ENCODE data around the gene CPNE5. TPM values are rescaled to one million over a fixed set of nuclear protein-coding genes. Genes with fewer than 3 reads are reported as not detected.

CPNE5 gene
- total RNA-seq, 2 experiments from 2014 or later: 4.0 TPM

DNA sequence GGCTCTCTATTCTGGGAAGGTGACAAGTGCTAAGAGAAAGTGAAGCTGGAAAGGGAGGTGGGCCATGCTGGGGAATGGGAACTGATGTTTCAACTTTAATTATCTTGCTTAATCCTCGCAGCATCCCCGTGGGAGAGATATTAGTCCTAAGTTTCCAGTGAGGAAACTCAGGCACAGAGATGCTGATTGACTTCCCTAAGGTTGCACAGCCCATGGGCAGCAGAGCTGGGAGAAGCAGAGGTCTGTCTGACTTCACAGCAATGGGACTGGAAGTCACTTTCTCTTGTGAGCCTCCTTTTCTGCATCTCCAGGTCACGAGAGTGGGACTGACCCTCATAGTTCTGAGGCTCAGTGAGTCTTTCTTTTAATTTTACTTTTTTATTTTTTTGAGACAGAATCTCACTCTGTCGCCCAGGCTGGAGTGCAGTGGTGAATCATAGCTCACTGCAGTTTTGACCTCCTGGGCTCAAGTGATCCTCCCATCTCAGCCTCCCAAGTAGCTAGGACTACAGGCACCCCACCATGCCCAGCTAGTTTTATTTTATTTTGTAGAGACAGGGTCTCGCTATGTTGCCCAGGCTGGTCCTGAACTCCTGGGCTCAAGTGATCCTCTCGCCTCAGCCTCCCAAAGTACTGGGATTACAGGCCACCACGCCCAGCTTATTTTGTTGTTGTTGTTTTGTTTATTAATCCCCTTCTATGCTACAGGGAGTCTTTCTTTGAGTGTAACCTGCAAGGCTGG is 139.0 kb downstream of the CPNE5 start:
- CTCF ChIA-PET: interaction anchor here (0.6 kb wide), 1 partner anchor 387 kb away, joined by 3 read pairs; no protein-coding TSS in a partner anchor

DNA sequence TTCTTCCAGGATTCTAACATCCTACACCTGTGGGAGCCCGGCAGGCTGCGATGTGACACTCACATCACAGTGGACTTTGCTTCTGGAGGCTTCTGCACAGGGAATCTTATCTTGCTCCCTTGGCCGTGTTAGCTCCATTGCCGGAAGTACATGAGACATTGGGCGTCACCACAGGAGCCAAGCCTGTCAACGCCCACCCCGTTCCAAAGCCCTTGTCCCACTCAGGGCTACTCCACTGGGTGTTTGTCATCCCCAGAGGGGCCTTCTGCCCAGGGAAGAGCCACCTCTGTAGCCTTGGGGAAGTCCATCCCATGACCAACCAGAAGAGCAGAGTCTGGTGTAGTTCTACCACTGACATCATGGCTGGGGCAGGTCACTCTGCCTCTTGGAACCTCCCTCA is 139.9 kb downstream of the CPNE5 start:
- Mint-ChIP-seq H3K27me3 (peaks cover 2% of the 10 kb centered on the region), H3K27ac (no peak overlapping the region), H3K36me3 (ENCODE audit: low read depth) (no peaks in the 10 kb centered on the region), H3K9me3 (no peaks in the 10 kb centered on the region), H3K4me3 (no peak overlapping the region), H3K4me1 (peaks cover 52% of the 10 kb centered on the region)
- POLR2A ChIA-PET: no interaction called here
- CTCF ChIA-PET: no interaction called here
- no peak for DNase-seq

More for the DNA sequence above, 139.0 kb downstream of the CPNE5 start:
- no peak for DNase-seq
- peaks cover 44% of the 10 kb centered on the region for H3K4me1 Mint-ChIP-seq
- H3K36me3 Mint-ChIP-seq (ENCODE audit: low read depth): no peaks in the 10 kb centered on the region
- no peak overlapping the region for H3K4me3 Mint-ChIP-seq
- peaks cover 2% of the 10 kb centered on the region for H3K27me3 Mint-ChIP-seq
- H3K27ac Mint-ChIP-seq: no peak overlapping the region
- POLR2A ChIA-PET: no interaction called here
- no peaks in the 10 kb centered on the region for H3K9me3 Mint-ChIP-seq

DNA sequence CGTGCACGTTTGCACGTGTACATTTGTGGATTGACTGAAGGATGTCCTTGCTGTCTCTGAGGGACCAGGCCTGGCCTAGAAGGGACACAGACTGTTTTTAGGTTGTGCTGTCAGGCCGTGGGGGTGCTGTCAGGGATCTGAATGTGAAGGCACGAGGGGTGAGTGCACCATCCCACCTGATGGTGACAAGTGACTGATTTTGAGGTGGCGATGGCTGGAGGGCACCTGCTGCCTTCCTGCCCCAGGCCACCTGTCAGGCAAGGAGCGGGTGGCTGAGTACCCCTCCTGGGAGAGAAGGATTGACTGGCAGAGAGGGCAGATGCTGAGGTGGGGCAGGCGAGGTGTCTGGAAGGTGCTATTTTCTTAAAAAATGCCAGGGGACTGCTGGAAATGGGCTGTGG is 140.4 kb downstream of the CPNE5 start:
- H3K27ac Mint-ChIP-seq: no peak overlapping the region
- H3K4me1 Mint-ChIP-seq: peaks cover 54% of the 10 kb centered on the region
- H3K27me3 Mint-ChIP-seq: peaks cover 2% of the 10 kb centered on the region

DNA sequence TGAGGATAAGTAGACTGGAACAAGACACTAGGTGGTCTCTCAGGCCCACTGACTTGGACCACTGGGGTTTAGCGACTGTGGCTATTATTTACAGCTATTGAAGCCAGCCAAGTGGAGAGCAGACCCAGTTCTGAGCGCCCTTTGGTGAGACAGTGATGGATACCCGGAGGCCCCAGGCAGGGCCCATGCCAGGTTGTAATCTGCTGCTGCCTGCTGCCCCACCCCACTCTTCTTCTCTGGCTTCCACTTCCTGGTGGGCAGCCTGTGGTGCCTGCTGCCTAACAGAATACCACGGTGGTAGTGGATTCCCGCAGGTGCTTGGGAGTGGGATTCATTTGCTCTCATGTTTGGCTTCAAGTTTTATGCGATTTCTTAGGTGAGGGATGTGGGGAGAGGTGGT is 141.0 kb downstream of the CPNE5 start:
- no peak overlapping the region for H3K4me3 Mint-ChIP-seq
- H3K27ac Mint-ChIP-seq: no peak overlapping the region
- ChIA-PET POLR2A (interaction anchor here (1.0 kb wide), 1 partner anchor 30 kb away, joined by 3 read pairs; no protein-coding TSS in a partner anchor), CTCF (interaction anchor here (1.5 kb wide), 1 partner anchor 18 kb away, joined by 5 read pairs; no protein-coding TSS in a partner anchor)
- peaks cover 58% of the 10 kb centered on the region for H3K4me1 Mint-ChIP-seq
- no peaks in the 10 kb centered on the region for H3K36me3 Mint-ChIP-seq (ENCODE audit: low read depth)
- no peaks in the 10 kb centered on the region for H3K27me3 Mint-ChIP-seq
- no peaks in the 10 kb centered on the region for H3K9me3 Mint-ChIP-seq
- no peak for DNase-seq

More for the DNA sequence above, 140.4 kb downstream of the CPNE5 start:
- ChIA-PET POLR2A (no interaction called here), CTCF (no interaction called here)
- Mint-ChIP-seq H3K36me3 (ENCODE audit: low read depth) (no peaks in the 10 kb centered on the region), H3K4me3 (no peak overlapping the region), H3K9me3 (no peaks in the 10 kb centered on the region)
- DNase-seq: no peak

DNA sequence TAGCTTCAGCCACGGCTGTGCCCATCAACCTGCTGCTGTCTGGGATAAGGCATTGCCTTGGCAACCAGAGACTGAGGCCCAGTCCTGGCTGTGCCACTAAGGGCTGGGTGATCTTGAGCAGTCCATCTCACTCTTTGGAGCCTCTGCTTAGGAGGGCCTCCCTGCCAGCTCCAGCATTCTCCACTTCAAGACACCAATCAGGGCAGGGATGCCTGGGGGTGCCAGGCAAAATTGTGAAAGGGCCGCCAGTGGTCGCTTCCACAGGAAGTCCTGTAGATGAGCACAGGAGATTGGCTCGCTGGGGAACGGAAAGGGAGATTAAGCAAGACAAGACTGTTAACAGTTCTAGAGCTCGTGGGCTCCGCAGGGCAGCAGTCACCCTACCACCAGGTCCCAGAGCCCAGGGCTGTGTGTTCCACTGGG is 141.8 kb downstream of the CPNE5 start, which contains the start of gene RAB44:
Gene RAB44, plus strand, starts transcription at position 346 of the 423 bp plus-strand sequence. CDS start 6,410 bp downstream, outside the sequence.
- H3K4me3 Mint-ChIP-seq: no peak within 1 kb of the TSS
- ChIA-PET POLR2A (interaction anchor here (1.0 kb wide), 1 partner anchor 29 kb away, joined by 3 read pairs; no protein-coding TSS in a partner anchor), CTCF (interaction anchor here (0.7 to 1.5 kb wide), 3 partner anchors 17 to 62 kb away, joined by 3 to 5 read pairs (median 3); no protein-coding TSS in a partner anchor)
- H3K27me3 Mint-ChIP-seq: no peaks in the 10 kb centered on the region
- H3K27ac Mint-ChIP-seq: no peak within 1 kb of the TSS
- peaks cover 65% of the 10 kb centered on the region for H3K4me1 Mint-ChIP-seq
- H3K36me3 Mint-ChIP-seq (ENCODE audit: low read depth): no peaks in the 10 kb centered on the region
- H3K9me3 Mint-ChIP-seq: no peaks in the 10 kb centered on the region
- no peak for DNase-seq

DNA sequence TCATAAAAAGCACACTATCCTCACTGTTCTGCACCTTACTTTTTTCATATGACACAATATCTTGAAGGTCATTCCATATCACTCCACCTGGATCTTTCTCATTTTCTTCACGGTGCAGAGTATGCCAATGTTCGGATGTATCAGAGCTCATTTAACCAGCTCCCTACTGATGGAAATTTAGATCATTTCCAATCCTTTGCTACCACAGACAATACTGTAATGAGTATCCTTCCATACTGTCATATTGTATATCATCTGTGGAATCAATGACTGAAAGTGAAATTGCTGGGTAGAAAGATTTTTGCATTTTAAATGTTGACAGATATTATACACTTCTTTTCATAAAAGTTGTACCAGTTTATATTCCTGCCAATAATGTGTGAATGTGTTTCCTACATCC is 143.8 kb downstream of the CPNE5 start:
- DNase-seq: no peak
- Mint-ChIP-seq H3K27ac (no peak overlapping the region), H3K4me3 (no peak overlapping the region), H3K9me3 (no peaks in the 10 kb centered on the region), H3K36me3 (ENCODE audit: low read depth) (peaks cover 6% of the 10 kb centered on the region), H3K4me1 (peaks cover 73% of the 10 kb centered on the region), H3K27me3 (no peaks in the 10 kb centered on the region)
- POLR2A ChIA-PET: interaction anchor here (1.0 to 2.5 kb wide), 6 partner anchors 12 to 190 kb away, joined by 3 to 15 read pairs (median 4); partner anchors contain the start of genes C6orf89 and CDKN1A
- CTCF ChIA-PET: interaction anchor here (0.9 to 1.3 kb wide), 4 partner anchors 15 to 80 kb away, joined by 3 to 4 read pairs (median 4); no protein-coding TSS in a partner anchor

DNA sequence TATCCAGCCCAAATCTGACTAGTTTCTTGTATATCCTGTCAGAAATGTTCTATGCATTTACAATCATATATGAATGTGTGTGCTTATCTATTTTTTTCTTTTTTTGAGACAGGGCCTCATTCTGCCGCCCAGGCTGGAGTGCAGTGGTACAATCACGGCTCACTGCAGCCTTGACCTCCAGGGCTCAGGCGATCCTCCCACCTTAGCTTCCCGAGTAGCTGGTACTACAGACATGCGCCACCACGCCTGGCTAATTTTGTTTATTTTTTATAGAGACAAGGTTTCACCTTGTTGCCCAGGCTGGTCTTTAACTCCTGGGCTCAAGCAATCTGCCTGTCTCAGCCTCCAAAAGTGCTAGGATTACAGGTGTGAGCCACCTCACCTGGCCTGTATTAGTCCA is 144.6 kb downstream of the CPNE5 start:
- Mint-ChIP-seq H3K4me3 (no peak overlapping the region), H3K27ac (no peak overlapping the region), H3K36me3 (ENCODE audit: low read depth) (peaks cover 6% of the 10 kb centered on the region), H3K9me3 (no peaks in the 10 kb centered on the region), H3K4me1 (peaks cover 78% of the 10 kb centered on the region), H3K27me3 (no peaks in the 10 kb centered on the region)
- ChIA-PET CTCF (interaction anchor here (1.0 to 1.3 kb wide), 2 partner anchors 60 to 80 kb away, joined by 3 to 4 read pairs; no protein-coding TSS in a partner anchor), POLR2A (interaction anchor here (1.3 to 2.5 kb wide), 3 partner anchors 13 to 97 kb away, joined by 3 to 15 read pairs (median 6); partner anchors contain the start of gene CDKN1A)
- DNase-seq: no peak

DNA sequence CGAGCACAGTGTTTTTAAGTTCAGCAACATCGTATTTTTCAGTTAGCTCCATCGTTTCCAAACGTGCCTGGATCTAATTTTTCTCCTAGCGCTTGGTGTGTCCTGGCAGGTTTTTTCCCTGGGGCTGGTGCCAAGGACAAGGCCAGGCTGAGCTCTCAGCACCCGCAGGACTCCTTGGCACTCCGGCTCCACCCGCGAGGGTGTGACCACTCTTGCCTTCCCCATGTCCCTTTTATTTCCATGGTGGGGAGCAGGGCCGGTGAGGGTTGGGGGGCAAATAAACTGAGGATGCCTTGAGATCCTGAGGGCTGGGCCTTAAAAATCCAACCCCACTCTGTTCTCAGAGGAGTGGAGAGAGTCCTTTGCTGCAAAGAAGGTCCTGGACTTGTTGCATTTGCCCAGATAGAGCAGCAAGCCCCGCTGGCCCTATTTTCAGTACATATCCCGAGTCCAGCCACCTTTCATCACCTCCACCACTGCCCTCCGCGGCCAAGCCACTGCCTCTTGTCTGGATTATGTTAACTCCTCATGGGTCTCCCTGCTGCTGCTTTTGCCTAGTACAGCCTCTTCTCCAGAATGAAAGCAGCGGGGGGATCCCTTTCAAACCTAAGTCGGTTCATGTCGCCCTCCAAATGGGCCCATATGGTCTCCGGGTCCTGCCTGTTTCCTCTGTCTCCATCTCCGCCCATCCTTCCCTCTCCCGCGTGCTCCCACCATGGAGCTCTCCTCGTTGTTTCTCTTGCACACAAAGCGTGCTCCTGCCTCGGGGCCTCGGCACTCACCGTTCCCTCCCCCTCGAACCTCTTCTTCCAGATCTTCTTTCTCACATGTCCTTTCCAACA is 146.2 kb downstream of the CPNE5 start:
- Mint-ChIP-seq H3K36me3 (ENCODE audit: low read depth) (peaks cover 11% of the 10 kb centered on the region), H3K4me3 (no peak overlapping the region), H3K27ac (peak overlapping the region; percentile 86), H3K27me3 (no peaks in the 10 kb centered on the region), H3K4me1 (peaks cover 75% of the 10 kb centered on the region), H3K9me3 (no peaks in the 10 kb centered on the region)
- DNase-seq: no peak
- POLR2A ChIA-PET: interaction anchor here (0.8 to 6.7 kb wide), 9 partner anchors 9 to 261 kb away, joined by 3 to 77 read pairs (median 3); partner anchors contain the start of genes CDKN1A and PI16
- CTCF ChIA-PET: interaction anchor here (0.7 to 2.6 kb wide), 7 partner anchors 11 to 78 kb away, joined by 3 to 18 read pairs (median 4); partner anchors contain the start of gene CDKN1A

DNA sequence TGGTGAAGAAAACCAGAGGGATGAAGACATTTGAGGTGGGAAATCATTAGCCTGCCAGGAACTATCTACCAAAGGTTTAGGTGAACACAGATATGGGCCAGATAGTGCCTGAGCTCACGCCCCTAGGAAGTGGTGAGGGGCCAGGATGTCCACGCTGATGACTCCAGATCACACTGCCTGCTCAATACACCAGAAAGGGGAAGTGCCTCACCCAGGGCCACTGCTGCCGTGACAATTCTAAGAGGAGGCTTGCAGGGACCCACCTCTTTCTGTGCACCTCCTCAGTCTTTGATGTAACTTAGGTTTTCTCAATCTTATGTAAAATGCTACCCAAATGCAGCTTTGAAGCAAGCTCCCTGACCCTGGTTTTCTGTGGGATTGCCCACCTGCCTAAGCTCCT is 147.0 kb downstream of the CPNE5 start:
- ChIA-PET POLR2A (interaction anchor here (0.8 to 6.7 kb wide), 8 partner anchors 8 to 262 kb away, joined by 3 to 77 read pairs (median 3); partner anchors contain the start of genes CDKN1A and PI16), CTCF (interaction anchor here (0.7 to 2.6 kb wide), 8 partner anchors 10 to 77 kb away, joined by 3 to 18 read pairs (median 4); partner anchors contain the start of gene CDKN1A)
- Mint-ChIP-seq H3K27me3 (no peaks in the 10 kb centered on the region), H3K4me3 (peak overlapping the region; percentile 8), H3K36me3 (ENCODE audit: low read depth) (peaks cover 16% of the 10 kb centered on the region), H3K9me3 (no peaks in the 10 kb centered on the region), H3K4me1 (peaks cover 68% of the 10 kb centered on the region), H3K27ac (peak overlapping the region; percentile 86)
- peak; percentile 82 for DNase-seq

DNA sequence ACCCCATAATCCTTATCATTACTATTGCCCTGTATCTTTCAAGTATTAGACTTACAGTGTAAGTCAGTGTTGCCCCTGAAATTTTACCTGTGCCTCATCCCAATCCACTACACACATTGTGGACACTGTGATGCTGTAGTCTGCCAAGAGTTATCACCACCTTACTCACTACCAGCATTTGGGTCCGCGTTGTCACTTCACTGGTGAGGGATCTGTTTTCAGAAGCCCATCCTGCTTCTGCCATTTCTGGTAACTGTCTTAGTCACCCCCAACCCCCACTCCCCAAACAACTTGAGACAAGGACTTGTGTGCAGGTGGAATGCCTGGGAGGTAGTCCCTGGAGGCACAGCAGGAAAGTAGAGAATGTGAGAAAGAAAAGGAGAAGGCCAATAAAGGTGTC is 147.6 kb downstream of the CPNE5 start:
- H3K27me3 Mint-ChIP-seq: no peaks in the 10 kb centered on the region
- DNase-seq: no peak
- no peaks in the 10 kb centered on the region for H3K9me3 Mint-ChIP-seq
- ChIA-PET POLR2A (interaction anchor here (1.0 to 6.7 kb wide), 2 partner anchors 11 to 268 kb away, joined by 3 to 77 read pairs; partner anchors contain the start of gene CDKN1A), CTCF (interaction anchor here (1.0 to 2.6 kb wide), 5 partner anchors 10 to 77 kb away, joined by 3 to 18 read pairs (median 8); no protein-coding TSS in a partner anchor)
- peaks cover 62% of the 10 kb centered on the region for H3K4me1 Mint-ChIP-seq
- H3K36me3 Mint-ChIP-seq (ENCODE audit: low read depth): peaks cover 22% of the 10 kb centered on the region
- no peak overlapping the region for H3K4me3 Mint-ChIP-seq
- peak overlapping the region; percentile 86 for H3K27ac Mint-ChIP-seq

DNA sequence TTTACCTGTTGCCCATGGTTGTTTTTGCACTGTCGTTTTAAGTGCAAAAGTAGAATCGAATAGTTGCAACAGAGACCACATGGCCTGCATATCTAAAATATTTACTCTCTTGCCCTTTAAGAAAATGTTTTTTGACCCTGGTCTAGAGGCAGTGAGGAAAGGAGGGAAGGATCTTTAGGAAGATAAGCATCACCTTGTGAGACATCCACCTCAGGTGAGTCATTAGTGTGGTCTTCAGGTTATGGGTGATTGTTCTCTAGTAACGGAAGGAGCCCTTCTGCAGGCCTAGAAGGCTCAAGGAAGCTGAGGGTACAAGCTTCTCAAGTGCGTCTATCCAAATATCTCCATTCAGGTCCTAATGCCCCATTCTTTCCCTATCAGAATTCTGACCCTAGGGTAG is 148.2 kb downstream of the CPNE5 start:
- Mint-ChIP-seq H3K4me3 (no peak overlapping the region), H3K9me3 (no peaks in the 10 kb centered on the region), H3K4me1 (peaks cover 59% of the 10 kb centered on the region), H3K27ac (peak overlapping the region; percentile 86), H3K27me3 (no peaks in the 10 kb centered on the region), H3K36me3 (ENCODE audit: low read depth) (peaks cover 28% of the 10 kb centered on the region)
- no peak for DNase-seq
- CTCF ChIA-PET: interaction anchor here (0.9 to 2.6 kb wide), 5 partner anchors 9 to 76 kb away, joined by 3 to 18 read pairs (median 7); no protein-coding TSS in a partner anchor
- POLR2A ChIA-PET: interaction anchor here (1.0 to 6.7 kb wide), 2 partner anchors 10 to 267 kb away, joined by 3 to 77 read pairs; partner anchors contain the start of gene CDKN1A

Data from activated CD4-positive, alpha-beta memory T cell treated with anti-CD3 and anti-CD28 coated beads, Interleukin-2, amount 10 ng/mL, durations not matched to agents 7 days and 5 days (primary cell).